ENCODE measurements around the gene SUPT5H. TPM values are rescaled to one million over a fixed set of nuclear protein-coding genes. Genes with fewer than 3 reads are reported as not detected.

SUPT5H gene
- total and polyA plus RNA-seq, 2 of the 13 experiments (the other 11 are each of a cell fraction or from before 2014, with no cell fraction given): 48.2 to 51.7 TPM

GRCh38 chr19:39428283-39429112 lies 16.9 kb upstream of the SUPT5H start (continued):
- no peak for TF ChIP-seq IRF1 (CRISPR knock-in tag; IDR thresholded peaks at IDR 0.05; ENCODE audit: low read depth)
- no peak for TF ChIP-seq ZMAT5 (CRISPR knock-in tag; IDR thresholded peaks at IDR 0.05; ENCODE audit: borderline replicate concordance, low read depth)
- TF ChIP-seq MED1 (CRISPR knock-in tag; IDR thresholded peaks at IDR 0.05): peak; percentile 51; the same call in 1 of the 2 replicates
- peak; percentile 23; the same call in 1 of the 2 replicates for TF ChIP-seq ZNF121 (CRISPR knock-in tag; IDR thresholded peaks at IDR 0.05)
- no peak for TF ChIP-seq ZNF7 (CRISPR knock-in tag; IDR thresholded peaks at IDR 0.05)
- TF ChIP-seq ZIK1 (CRISPR knock-in tag; IDR thresholded peaks at IDR 0.05; ENCODE audit: borderline replicate concordance, low read depth): no peak
- no peak for TF ChIP-seq HMG20B (CRISPR knock-in tag; conservative IDR thresholded peaks at IDR 0.05)
- no peak for TF ChIP-seq HMGXB3 (CRISPR knock-in tag; IDR thresholded peaks at IDR 0.05; ENCODE audit: borderline replicate concordance)
- TF ChIP-seq DNMT3B (CRISPR knock-in tag; conservative IDR thresholded peaks at IDR 0.05): no peak
- TF ChIP-seq ZNF674 (CRISPR knock-in tag; IDR thresholded peaks at IDR 0.05; ENCODE audit: low read depth): no peak
- TF ChIP-seq ZNF891 (CRISPR knock-in tag; IDR thresholded peaks at IDR 0.05): no peak
- no peak for TF ChIP-seq ZFP37 (CRISPR knock-in tag; IDR thresholded peaks at IDR 0.05; ENCODE audit: borderline replicate concordance)
- no peak for TF ChIP-seq MED8 (CRISPR knock-in tag; IDR thresholded peaks at IDR 0.05; ENCODE audit: insufficient replicate concordance)
- TF ChIP-seq ZBTB8A (CRISPR knock-in tag; IDR thresholded peaks at IDR 0.05; ENCODE audit: borderline replicate concordance, low read depth): no peak
- TF ChIP-seq ZNF780A (CRISPR knock-in tag; IDR thresholded peaks at IDR 0.05): no peak
- TF ChIP-seq ZNF883 (CRISPR knock-in tag; IDR thresholded peaks at IDR 0.05; ENCODE audit: not compliant biosample characterization): no peak
- no peak for TF ChIP-seq NONO (IDR thresholded peaks at IDR 0.05)
- peak; percentile 69 for TF ChIP-seq NONO (CRISPR knock-in tag; conservative IDR thresholded peaks at IDR 0.05)
- TF ChIP-seq SSRP1 (CRISPR knock-in tag; IDR thresholded peaks at IDR 0.05): no peak
- no peak for TF ChIP-seq NR2C2 (CRISPR knock-in tag; IDR thresholded peaks at IDR 0.05; ENCODE audit: borderline replicate concordance)
- TF ChIP-seq ZFP90 (CRISPR knock-in tag; IDR thresholded peaks at IDR 0.05; ENCODE audit: borderline replicate concordance): no peak
- no peak for TF ChIP-seq YY1 (IDR thresholded peaks at IDR 0.05; ENCODE audit: insufficient read depth, insufficient replicate concordance, low read depth, low read length)
- TF ChIP-seq ZNF660 (CRISPR knock-in tag; IDR thresholded peaks at IDR 0.05; ENCODE audit: borderline replicate concordance, low read depth): no peak
